ENCODE measurements around the gene CDCA4.

Gene CDCA4

GRCh38 chr14:105052110-105052458 lies 31.2 kb upstream of the CDCA4 start:
- 79% methylated on average over 3 of the region's 4 CpGs for WGBS
- H4K91ac ChIP-seq (ENCODE audit: low read length), result no peak overlapping the region
- no peak overlapping the region for H3K4me2 ChIP-seq (ENCODE audit: low read length, poor library complexity, severe bottlenecking)
- no peak overlapping the region for H2AFZ ChIP-seq (ENCODE audit: low read depth, low read length)
- H2BK5ac ChIP-seq (ENCODE audit: low read depth, low read length, poor library complexity, severe bottlenecking), result no peak overlapping the region
- no peak overlapping the region for H3K9ac ChIP-seq (ENCODE audit: low read length)
- no peaks in the 10 kb centered on the region for H3K79me1 ChIP-seq (replicated peaks; ENCODE audit: low read length, poor library complexity, severe bottlenecking)
- no peak overlapping the region for H3K27ac ChIP-seq (ENCODE audit: low read length, poor library complexity, severe bottlenecking)
- no peak overlapping the region for H2BK12ac ChIP-seq (ENCODE audit: low read length in 2 of 2)
- no peak overlapping the region for H3K14ac ChIP-seq (ENCODE audit: low read length in 2 of 2)
- H3K36me3 ChIP-seq (ENCODE audit: control insufficient read depth in 1 of 2, insufficient read depth in 2 of 2, low read depth in 1 of 2, low read length in 2 of 2), result peaks cover 0 to 4% of the 10 kb centered on the region in 2 experiments
- peaks cover 10 to 28% of the 10 kb centered on the region in 2 experiments for H3K27me3 ChIP-seq (ENCODE audit: control insufficient read depth in 1 of 2, insufficient read depth in 1 of 2, low read length in 2 of 2)
- H2BK15ac ChIP-seq (ENCODE audit: low read depth, poor library complexity, severe bottlenecking), result no peak overlapping the region
- H3K4ac ChIP-seq (ENCODE audit: low read depth in 1 of 2, low read length in 2 of 2), result no peak overlapping the region
- no peaks in the 10 kb centered on the region for H3K9me3 ChIP-seq (ENCODE audit: control insufficient read depth, low read length)
- H3K4me1 ChIP-seq (ENCODE audit: control insufficient read depth, insufficient read depth, low read depth, low read length), result peaks cover 18% of the 10 kb centered on the region
- no peak overlapping the region for H3K18ac ChIP-seq (ENCODE audit: low read depth in 1 of 2, low read length in 2 of 2)
- H3K4me3 ChIP-seq (ENCODE audit: insufficient read depth in 1 of 2, low read depth in 1 of 2, low read length in 2 of 2), result no peak overlapping the region
- H4K8ac ChIP-seq (ENCODE audit: low read length), result no peak overlapping the region
- H3K23ac ChIP-seq (ENCODE audit: low read length in 2 of 2), result no peak overlapping the region
- no peak for DNase-seq
- no peak overlapping the region for H2AK5ac ChIP-seq (ENCODE audit: low read length, severe bottlenecking)
- H2BK120ac ChIP-seq (ENCODE audit: low read depth, low read length), result no peak overlapping the region

- Histone ChIP-seq H3K36me3 (ENCODE audit: control insufficient read depth in 1 of 2, insufficient read depth in 2 of 2, low read depth in 1 of 2, low read length in 2 of 2) (peaks cover 0 to 4% of the 10 kb centered on the region in 2 experiments), H4K91ac (ENCODE audit: low read length) (no peak overlapping the region), H3K14ac (ENCODE audit: low read length in 2 of 2) (no peak overlapping the region), H2BK15ac (ENCODE audit: low read depth, poor library complexity, severe bottlenecking) (no peak overlapping the region), H3K4me2 (ENCODE audit: low read length, poor library complexity, severe bottlenecking) (no peak overlapping the region), H2AFZ (ENCODE audit: low read depth, low read length) (no peak overlapping the region), H3K4me3 (ENCODE audit: insufficient read depth in 1 of 2, low read depth in 1 of 2, low read length in 2 of 2) (no peak overlapping the region), H4K8ac (ENCODE audit: low read length) (no peak overlapping the region), H3K27me3 (ENCODE audit: control insufficient read depth in 1 of 2, insufficient read depth in 1 of 2, low read length in 2 of 2) (peaks cover 10 to 25% of the 10 kb centered on the region in 2 experiments), H3K4ac (ENCODE audit: low read depth in 1 of 2, low read length in 2 of 2) (no peak overlapping the region), H3K79me1 (replicated peaks; ENCODE audit: low read length, poor library complexity, severe bottlenecking) (no peaks in the 10 kb centered on the region), H3K4me1 (ENCODE audit: control insufficient read depth, insufficient read depth, low read depth, low read length) (peaks cover 18% of the 10 kb centered on the region), H2AK5ac (ENCODE audit: low read length, severe bottlenecking) (no peak overlapping the region), H3K23ac (ENCODE audit: low read length in 2 of 2) (no peak overlapping the region), H2BK5ac (ENCODE audit: low read depth, low read length, poor library complexity, severe bottlenecking) (no peak overlapping the region), H3K9me3 (ENCODE audit: control insufficient read depth, low read length) (no peaks in the 10 kb centered on the region), H3K27ac (ENCODE audit: low read length, poor library complexity, severe bottlenecking) (no peak overlapping the region), H3K18ac (ENCODE audit: low read depth in 1 of 2, low read length in 2 of 2) (no peak overlapping the region), H2BK120ac (ENCODE audit: low read depth, low read length) (no peak overlapping the region), H3K9ac (ENCODE audit: low read length) (no peak overlapping the region), H2BK12ac (ENCODE audit: low read length in 2 of 2) (no peak overlapping the region)
- WGBS, result 93% methylated on average over 59 of the region's 59 CpGs
- DNase-seq, result no peak
Observed at GRCh38 chr14:105051182-105052109, 30.6 kb upstream of the CDCA4 start.

- Histone ChIP-seq H4K8ac (ENCODE audit: low read length) (no peak overlapping the region), H2BK12ac (ENCODE audit: low read length in 2 of 2) (no peak overlapping the region), H3K23ac (ENCODE audit: low read length in 2 of 2) (no peak overlapping the region), H2BK15ac (ENCODE audit: low read depth, poor library complexity, severe bottlenecking) (no peak overlapping the region), H3K4me1 (ENCODE audit: control insufficient read depth, insufficient read depth, low read depth, low read length) (peaks cover 21% of the 10 kb centered on the region), H2BK5ac (ENCODE audit: low read depth, low read length, poor library complexity, severe bottlenecking) (no peak overlapping the region), H3K9ac (ENCODE audit: low read length) (no peak overlapping the region), H3K79me1 (replicated peaks; ENCODE audit: low read length, poor library complexity, severe bottlenecking) (no peaks in the 10 kb centered on the region), H3K9me3 (ENCODE audit: control insufficient read depth, low read length) (no peaks in the 10 kb centered on the region), H3K18ac (ENCODE audit: low read depth in 1 of 2, low read length in 2 of 2) (no peak overlapping the region), H3K27ac (ENCODE audit: low read length, poor library complexity, severe bottlenecking) (no peak overlapping the region), H3K14ac (ENCODE audit: low read length in 2 of 2) (peak overlapping the region in 1 of 2 experiments; percentile 12), H4K91ac (ENCODE audit: low read length) (no peak overlapping the region), H2AFZ (ENCODE audit: low read depth, low read length) (no peak overlapping the region), H3K4ac (ENCODE audit: low read depth in 1 of 2, low read length in 2 of 2) (no peak overlapping the region), H3K27me3 (ENCODE audit: control insufficient read depth in 1 of 2, insufficient read depth in 1 of 2, low read length in 2 of 2) (peaks cover 3 to 16% of the 10 kb centered on the region in 2 experiments), H2AK5ac (ENCODE audit: low read length, severe bottlenecking) (no peak overlapping the region), H3K36me3 (ENCODE audit: control insufficient read depth in 1 of 2, insufficient read depth in 2 of 2, low read depth in 1 of 2, low read length in 2 of 2) (peaks cover 0 to 4% of the 10 kb centered on the region in 2 experiments), H2BK120ac (ENCODE audit: low read depth, low read length) (no peak overlapping the region), H3K4me2 (ENCODE audit: low read length, poor library complexity, severe bottlenecking) (no peak overlapping the region), H3K4me3 (ENCODE audit: insufficient read depth in 1 of 2, low read depth in 1 of 2, low read length in 2 of 2) (no peak overlapping the region)
- DNase-seq, result peak; percentile 30
- WGBS, result 84% methylated on average over 10 of the region's 10 CpGs
Observed at GRCh38 chr14:105050551-105050897, 29.6 kb upstream of the CDCA4 start.

GRCh38 chr14:105049753-105050550 lies 29.1 kb upstream of the CDCA4 start:
- 83% methylated on average over 25 of the region's 25 CpGs for WGBS
- H3K4me1 ChIP-seq (ENCODE audit: control insufficient read depth, insufficient read depth, low read depth, low read length), result peaks cover 21% of the 10 kb centered on the region
- no peak overlapping the region for H3K4ac ChIP-seq (ENCODE audit: low read depth in 1 of 2, low read length in 2 of 2)
- no peak overlapping the region for H3K23ac ChIP-seq (ENCODE audit: low read length in 2 of 2)
- peak overlapping the region; percentile 22 for H4K8ac ChIP-seq (ENCODE audit: low read length)
- no peak overlapping the region for H2AK5ac ChIP-seq (ENCODE audit: low read length, severe bottlenecking)
- peaks cover 0 to 11% of the 10 kb centered on the region in 2 experiments for H3K27me3 ChIP-seq (ENCODE audit: control insufficient read depth in 1 of 2, insufficient read depth in 1 of 2, low read length in 2 of 2)
- no peak overlapping the region for H3K4me3 ChIP-seq (ENCODE audit: insufficient read depth in 1 of 2, low read depth in 1 of 2, low read length in 2 of 2)
- no peaks in the 10 kb centered on the region for H3K9me3 ChIP-seq (ENCODE audit: control insufficient read depth, low read length)
- no peak for DNase-seq
- no peak overlapping the region for H3K9ac ChIP-seq (ENCODE audit: low read length)
- H4K91ac ChIP-seq (ENCODE audit: low read length), result no peak overlapping the region
- no peak overlapping the region for H2BK15ac ChIP-seq (ENCODE audit: low read depth, poor library complexity, severe bottlenecking)
- H3K36me3 ChIP-seq (ENCODE audit: control insufficient read depth in 1 of 2, insufficient read depth in 2 of 2, low read depth in 1 of 2, low read length in 2 of 2), result peaks cover 0 to 4% of the 10 kb centered on the region in 2 experiments
- H2BK5ac ChIP-seq (ENCODE audit: low read depth, low read length, poor library complexity, severe bottlenecking), result no peak overlapping the region
- no peak overlapping the region for H2BK120ac ChIP-seq (ENCODE audit: low read depth, low read length)
- no peaks in the 10 kb centered on the region for H3K79me1 ChIP-seq (replicated peaks; ENCODE audit: low read length, poor library complexity, severe bottlenecking)
- no peak overlapping the region for H3K4me2 ChIP-seq (ENCODE audit: low read length, poor library complexity, severe bottlenecking)
- H3K18ac ChIP-seq (ENCODE audit: low read depth in 1 of 2, low read length in 2 of 2), result no peak overlapping the region
- no peak overlapping the region for H2BK12ac ChIP-seq (ENCODE audit: low read length in 2 of 2)
- peak overlapping the region in 1 of 2 experiments; percentile 67 for H3K14ac ChIP-seq (ENCODE audit: low read length in 2 of 2)
- H3K27ac ChIP-seq (ENCODE audit: low read length, poor library complexity, severe bottlenecking), result no peak overlapping the region
- H2AFZ ChIP-seq (ENCODE audit: low read depth, low read length), result no peak overlapping the region

Measured in mesenchymal stem cell (in vitro differentiated cells and primary cell).